Neural crest cell (in vitro differentiated cells): ENCODE results near the gene TMBIM4. TPM values are rescaled to one million over a fixed set of nuclear protein-coding genes. Genes with fewer than 3 reads are reported as not detected.

Experiments
- DNase-seq: peaks from one replicate; pipeline ENCODE4 v3.0.0; 2021; ENCODE audit warnings: low read depth, mixed read lengths, low spot score
- H3K27ac Mint-ChIP-seq: one replicate; pipeline ENCODE4 v1.8.0; 2021; ENCODE audit warnings: mild to moderate bottlenecking, mixed read lengths; ENCODE audit not compliant: unreplicated experiment
- H3K27me3 Mint-ChIP-seq: 2 replicates; pipeline ENCODE4 v1.8.0; 2021; ENCODE audit warnings: low read depth, mild to moderate bottlenecking, mixed read lengths
- H3K36me3 Mint-ChIP-seq: 2 replicates; pipeline ENCODE4 v1.8.0; 2021; ENCODE audit warnings: low read depth, mild to moderate bottlenecking, mixed read lengths
- H3K4me1 Mint-ChIP-seq: 2 replicates; pipeline ENCODE4 v1.8.0; 2021; ENCODE audit warnings: mixed read lengths
- H3K4me3 Mint-ChIP-seq: one replicate; pipeline ENCODE4 v1.8.0; 2021; ENCODE audit warnings: mild to moderate bottlenecking, mixed read lengths
- H3K9me3 Mint-ChIP-seq: 2 replicates; pipeline ENCODE4 v1.8.0; 2021; ENCODE audit warnings: mixed read lengths
- CTCF ChIP-seq: fragments of 200-600 bp; sonication (generic); conservative IDR thresholded peaks from 2 replicates; pipeline ENCODE4 v1.5.0; 2021; ENCODE audit warnings: antibody characterized with exemption, mild to moderate bottlenecking
- total RNA-seq: library from RNA; stranded (reverse); gene quantifications from 2 replicates; pipeline ENCODE4 v1.2.1, GENCODE V29; 2021

The TMBIM4 gene
- total RNA-seq, 1 donor from 2014 or later = 27.2 TPM

- Mint-ChIP-seq H3K9me3 (peaks cover 16% of the 10 kb centered on the region), H3K4me1 (peaks cover 4% of the 10 kb centered on the region), H3K4me3 (no peak overlapping the region), H3K27me3 (no peaks in the 10 kb centered on the region), H3K36me3 (peaks cover 32% of the 10 kb centered on the region), H3K27ac (no peak overlapping the region)
- no peak for DNase-seq
- no peak for TF ChIP-seq CTCF
Observed at GRCh38 chr12:66143868-66144267, 25.9 kb downstream of the TMBIM4 start.

DNA sequence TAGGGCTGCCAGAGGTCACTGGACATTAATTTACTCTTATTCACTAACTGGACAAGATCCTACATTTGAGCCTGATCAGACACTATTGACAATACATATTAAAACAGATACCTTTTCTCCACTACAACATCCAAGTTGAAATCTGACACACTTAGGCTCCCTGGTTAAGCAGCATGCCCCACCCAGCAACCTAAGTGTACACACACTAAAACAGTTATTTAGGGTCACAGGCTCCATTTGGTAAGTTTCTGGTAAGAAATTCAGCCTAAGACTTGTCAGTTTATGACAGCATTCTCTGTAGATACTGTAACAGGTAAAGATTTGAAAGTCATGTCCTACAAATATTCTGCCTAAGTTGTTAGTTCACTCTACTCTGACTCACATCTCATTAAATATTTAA, 27.0 kb downstream of the TMBIM4 start:
- H3K36me3 Mint-ChIP-seq = peaks cover 33% of the 10 kb centered on the region
- H3K4me3 Mint-ChIP-seq = no peak overlapping the region
- no peak for DNase-seq
- peaks cover 4% of the 10 kb centered on the region for H3K4me1 Mint-ChIP-seq
- H3K27me3 Mint-ChIP-seq = no peaks in the 10 kb centered on the region
- no peak overlapping the region for H3K27ac Mint-ChIP-seq
- TF ChIP-seq CTCF = no peak
- peaks cover 16% of the 10 kb centered on the region for H3K9me3 Mint-ChIP-seq

- TF ChIP-seq CTCF = no peak
- no peaks in the 10 kb centered on the region for H3K27me3 Mint-ChIP-seq
- no peak for DNase-seq
- H3K36me3 Mint-ChIP-seq = peaks cover 43% of the 10 kb centered on the region
- H3K4me3 Mint-ChIP-seq = no peak overlapping the region
- peaks cover 17% of the 10 kb centered on the region for H3K9me3 Mint-ChIP-seq
- H3K4me1 Mint-ChIP-seq = peaks cover 4% of the 10 kb centered on the region
- no peak overlapping the region for H3K27ac Mint-ChIP-seq
Observed at GRCh38 chr12:66141299-66141698, 28.5 kb downstream of the TMBIM4 start.

DNA sequence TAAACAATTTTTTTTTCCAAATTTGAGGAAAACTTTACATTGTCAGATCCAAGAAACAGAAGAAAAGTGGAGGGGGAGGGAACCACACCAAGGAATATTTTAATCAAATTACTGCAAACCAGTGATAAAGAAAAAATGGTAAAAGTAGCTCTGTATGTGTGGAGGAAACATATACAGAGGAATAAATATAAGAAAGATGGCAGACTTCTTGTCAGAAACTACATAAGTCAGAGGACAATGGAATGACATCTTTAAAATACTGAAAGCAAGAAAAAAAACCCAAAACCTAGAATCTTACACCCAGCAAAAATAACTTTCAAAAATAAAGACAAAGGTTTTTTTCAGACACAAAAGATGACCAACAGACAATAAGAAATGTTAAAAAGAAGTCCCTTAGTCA, 29.1 kb downstream of the TMBIM4 start:
- Mint-ChIP-seq H3K27me3 (no peaks in the 10 kb centered on the region), H3K36me3 (peaks cover 46% of the 10 kb centered on the region), H3K4me3 (no peak overlapping the region), H3K9me3 (peaks cover 21% of the 10 kb centered on the region), H3K4me1 (peaks cover 4% of the 10 kb centered on the region), H3K27ac (no peak overlapping the region)
- no peak for DNase-seq
- TF ChIP-seq CTCF = no peak

DNA sequence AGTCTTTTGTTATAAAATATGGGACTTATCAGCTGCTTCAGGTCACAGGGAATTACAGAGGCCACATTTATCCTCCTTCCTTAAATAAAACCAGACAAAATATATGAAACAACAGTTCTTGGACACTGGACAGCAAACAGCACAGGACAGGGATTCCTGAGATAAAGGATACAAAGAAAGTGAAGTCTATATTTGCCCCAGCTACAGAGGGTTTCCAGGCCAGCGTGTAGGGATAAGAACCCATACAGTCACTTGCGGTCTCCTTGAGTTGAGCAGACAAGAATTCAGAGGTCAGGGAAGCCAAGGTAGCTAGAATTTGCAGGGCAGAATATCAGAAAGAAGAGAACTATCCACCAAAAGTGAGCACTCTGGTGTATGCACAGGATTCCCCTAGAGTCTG, 30.5 kb downstream of the TMBIM4 start:
- DNase-seq = no peak

More for the DNA sequence above, 30.5 kb downstream of the TMBIM4 start:
- H3K4me3 Mint-ChIP-seq = no peak overlapping the region
- no peaks in the 10 kb centered on the region for H3K27me3 Mint-ChIP-seq
- H3K27ac Mint-ChIP-seq = no peak overlapping the region
- peaks cover 42% of the 10 kb centered on the region for H3K36me3 Mint-ChIP-seq
- H3K4me1 Mint-ChIP-seq = no peaks in the 10 kb centered on the region
- H3K9me3 Mint-ChIP-seq = peaks cover 21% of the 10 kb centered on the region
- TF ChIP-seq CTCF = no peak
